OCI-LY3 (cell line): Measurements from ENCODE around the gene SOD3.

Experiments
- CTCF ChIP-seq: fragments of 200-600, 300-600 bp; sonication (generic); IDR thresholded peaks from 2 replicates; pipeline ENCODE4 v1.5.1; 2014; ENCODE audit warnings: antibody characterized with exemption, low read length, low read depth
- EZH2phosphoT487 ChIP-seq: fragments of 200-600 bp; shearing (Covaris generic); IDR thresholded peaks from 2 replicates; pipeline ENCODE4 v1.6.1; 2018; ENCODE audit warnings: antibody characterized with exemption, mixed run types, low read depth

GRCh38 chr4:24768604-24769003 lies 26.8 kb upstream of the SOD3 start:
- TF ChIP-seq CTCF (no peak), EZH2phosphoT487 (no peak)
